Heart left ventricle (tissue), 16 donors: ENCODE results near the gene ABLIM2. TPM values are rescaled to one million over a fixed set of nuclear protein-coding genes. Genes with fewer than 3 reads are reported as not detected.

ENCODE experiments used
- ATAC-seq, 4 donors: fragments of 200-7000 bp; cut with Tn5 transposase; one replicate each; pipeline ENCODE4 v1.9.1; 2020 to 2022; ENCODE audit warnings: moderate library complexity in 4 of 4, mild to moderate bottlenecking in 3 of 4, moderate number of reproducible peaks in 1 of 4
- DNase-seq, 5 donors: peaks; one replicate each; pipeline ENCODE4 v3.0.0-alpha.2; 2020
- H3K27ac ChIP-seq, 12 donors: fragments of 200-600 bp; sonication (generic) in 4 of 12; one replicate each; pipeline versions ENCODE4 v1.5.0 to v1.8.0; 2016 to 2022; ENCODE audit warnings: mild to moderate bottlenecking in 2 of 12
- H3K27me3 ChIP-seq, 9 donors: fragments of 200-600 bp; sonication (generic) in 2 of 9; one replicate each; pipeline versions ENCODE4 v1.5.1 to v1.8.0; 2016 to 2022; ENCODE audit warnings: mild to moderate bottlenecking in 3 of 9
- H3K36me3 ChIP-seq, 9 donors: fragments of 200-600 bp; sonication (generic) in 2 of 9; one replicate each; pipeline versions ENCODE4 v1.5.0 to v1.8.0; 2018 to 2022; ENCODE audit warnings: mild to moderate bottlenecking in 2 of 9
- H3K4me1 ChIP-seq, 12 donors: fragments of 200-600 bp; sonication (generic) in 4 of 12; one replicate each; pipeline versions ENCODE4 v1.5.0 to v1.8.0; 2016 to 2022; ENCODE audit warnings: mild to moderate bottlenecking in 3 of 12
- H3K4me3 ChIP-seq, 12 donors: fragments of 200-600 bp; sonication (generic) in 4 of 12; one replicate each; pipeline versions ENCODE4 v1.5.0 to v1.8.0; 2017 to 2022; ENCODE audit warnings: mild to moderate bottlenecking in 9 of 12, moderate library complexity in 4 of 12
- H3K9me3 ChIP-seq, 12 donors: fragments of 200-600 bp; sonication (generic) in 4 of 12; one replicate each; pipeline versions ENCODE4 v1.5.0 to v1.8.0; 2016 to 2022; ENCODE audit warnings: mild to moderate bottlenecking in 1 of 12
- POLR2A ChIP-seq, 2 donors: fragments of 450-650 bp; IDR thresholded peaks; one replicate each; pipeline ENCODE4 v1.6.1; 2017; ENCODE audit warnings: antibody characterized with exemption in 2 of 2, mild to moderate bottlenecking in 2 of 2, moderate library complexity in 2 of 2
- WGBS, 4 donors: extraction: QIAGEN DNeasy Blood & Tissue Kit in 2 of 4; methylation state at CpG; one replicate each; pipeline versions ENCODE4 v1.1.5 to v1.1.7; 2013 to 2018; 5-methylcytosine and 5-hydroxymethylcytosine counted together
- intact Hi-C, 10 donors: fragments of 100-400 bp; cut with DNase I; formaldehyde crosslinking; loops; one replicate each; pipeline versions ENCODE4 v1.11.1 to v1.14.2; 2022
- polyA plus RNA-seq, 2 donors: library from polyadenylated mRNA; stranded (reverse); fragments of 200-250 nt; gene quantifications; one replicate each; pipeline ENCODE4 v1.2.3, GENCODE V29; 2013
- total RNA-seq, 9 donors: library from RNA; depleted of rRNA in 2 of 9; stranded (reverse); fragments of >200 nt in 2 of 9; fragmentation: NEBNext Ultra II Directional in 3 of 9; extraction: Animal tissue kit (Norgen Biotek cat#: 25700) in 3 of 9; gene quantifications; one replicate each; pipeline versions ENCODE4 v1.1.0 to v1.2.4, GENCODE V29; 2016 to 2023
- TF ChIP-seq, protein P1 (sequence below), 12 donors: fragments of 200-600 bp; sonication (generic) in 4 of 12; IDR thresholded peaks; one replicate each; pipeline versions ENCODE4 v1.5.0 to v1.8.0; 2018 to 2022; ENCODE audit warnings: antibody characterized with exemption in 12 of 12, mild to moderate bottlenecking in 5 of 12
- donor health status: ischemic (EF 13 %, LVEDD 7.1; RV severe dilation, severe dysfunction).
- donor health status: healthy with polysubstance abuse.
- donor health status: DM: no; HTN: yes; CAD: no.
- donor health status: DM: no; HTN: no; CAD: no.
- donor health status: ischemic (EF 25% LVEDD 6.9; RV normal size, moderate dysfunction).
- donor health status: ischemic (EF 25% LVEDD 5.7; RV mildly dilated, moderate dysfunction).
- donor health status: healthy.
- donor health status: DM: yes; HTN: yes; CAD: no.
- donor health status: ischemic (EF 35%, LVEDD 5.7; RV mildly dilated, moderate dysfunction).
- donor health status: nonischemic (EF 11% LVEDD 7.7; RV severe dilation, severe dysfunction).
- donor health status: DM: yes; HTN: yes; CAD: no.
- donor health status: PGD.
- donor health status: ischemic (EF 29% LVEDD 5.4; RV normal size, mild dysfunction).
- donor health status: nonischemic (EF 23%, LVEDD 6.1; RV moderate dilation, normal function).

Gene ABLIM2
- total and polyA plus RNA-seq, 11 donors, result 11.1 to 27.9 (median 18.4) TPM

DNA sequence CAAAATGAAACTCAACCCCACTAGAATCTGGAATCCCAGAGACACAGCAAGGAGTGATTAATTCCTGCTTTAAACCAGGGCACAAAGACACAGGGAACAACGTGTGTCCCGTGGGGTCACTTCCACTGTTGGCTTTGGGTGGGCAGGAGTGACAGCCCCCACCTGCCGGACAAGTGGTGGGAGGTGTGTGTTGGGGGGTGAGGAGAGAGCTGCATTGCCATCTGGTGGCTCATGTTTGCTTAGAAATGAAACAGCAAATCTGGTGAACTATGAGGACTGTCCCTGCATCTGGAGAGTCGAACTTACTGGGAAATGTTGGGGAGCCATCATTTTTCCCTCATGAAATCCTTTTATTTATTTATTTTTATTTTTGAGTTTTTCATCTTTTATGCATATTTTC lies 143.1 kb downstream of the ABLIM2 start:
- 33 to 38% (median 35%) methylated on average over 4 of the region's 4 CpGs for WGBS, 4 donors
- Histone ChIP-seq H3K27me3 (no peaks in the 10 kb centered on the region), H3K36me3 (no peaks in the 10 kb centered on the region), H3K9me3 (no peaks in the 10 kb centered on the region), H3K4me1 (peaks cover 0 to 6% (median 0%) of the 10 kb centered on the region in 12 donors), H3K4me3 (peak overlapping the region in 4 of 12 donors; percentile 15 to 34 (median 22)), H3K27ac (no peak overlapping the region)
- intact Hi-C loops, result no loop called here
- ATAC-seq, result no peak
- TF ChIP-seq, protein P1, sequence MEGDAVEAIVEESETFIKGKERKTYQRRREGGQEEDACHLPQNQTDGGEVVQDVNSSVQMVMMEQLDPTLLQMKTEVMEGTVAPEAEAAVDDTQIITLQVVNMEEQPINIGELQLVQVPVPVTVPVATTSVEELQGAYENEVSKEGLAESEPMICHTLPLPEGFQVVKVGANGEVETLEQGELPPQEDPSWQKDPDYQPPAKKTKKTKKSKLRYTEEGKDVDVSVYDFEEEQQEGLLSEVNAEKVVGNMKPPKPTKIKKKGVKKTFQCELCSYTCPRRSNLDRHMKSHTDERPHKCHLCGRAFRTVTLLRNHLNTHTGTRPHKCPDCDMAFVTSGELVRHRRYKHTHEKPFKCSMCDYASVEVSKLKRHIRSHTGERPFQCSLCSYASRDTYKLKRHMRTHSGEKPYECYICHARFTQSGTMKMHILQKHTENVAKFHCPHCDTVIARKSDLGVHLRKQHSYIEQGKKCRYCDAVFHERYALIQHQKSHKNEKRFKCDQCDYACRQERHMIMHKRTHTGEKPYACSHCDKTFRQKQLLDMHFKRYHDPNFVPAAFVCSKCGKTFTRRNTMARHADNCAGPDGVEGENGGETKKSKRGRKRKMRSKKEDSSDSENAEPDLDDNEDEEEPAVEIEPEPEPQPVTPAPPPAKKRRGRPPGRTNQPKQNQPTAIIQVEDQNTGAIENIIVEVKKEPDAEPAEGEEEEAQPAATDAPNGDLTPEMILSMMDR (IDR thresholded peaks at IDR 0.05), result peak in 6 of 12 donors; percentile 13 to 45 (median 24)
- no peak for TF ChIP-seq POLR2A (IDR thresholded peaks at IDR 0.05)
- no peak for DNase-seq

DNA sequence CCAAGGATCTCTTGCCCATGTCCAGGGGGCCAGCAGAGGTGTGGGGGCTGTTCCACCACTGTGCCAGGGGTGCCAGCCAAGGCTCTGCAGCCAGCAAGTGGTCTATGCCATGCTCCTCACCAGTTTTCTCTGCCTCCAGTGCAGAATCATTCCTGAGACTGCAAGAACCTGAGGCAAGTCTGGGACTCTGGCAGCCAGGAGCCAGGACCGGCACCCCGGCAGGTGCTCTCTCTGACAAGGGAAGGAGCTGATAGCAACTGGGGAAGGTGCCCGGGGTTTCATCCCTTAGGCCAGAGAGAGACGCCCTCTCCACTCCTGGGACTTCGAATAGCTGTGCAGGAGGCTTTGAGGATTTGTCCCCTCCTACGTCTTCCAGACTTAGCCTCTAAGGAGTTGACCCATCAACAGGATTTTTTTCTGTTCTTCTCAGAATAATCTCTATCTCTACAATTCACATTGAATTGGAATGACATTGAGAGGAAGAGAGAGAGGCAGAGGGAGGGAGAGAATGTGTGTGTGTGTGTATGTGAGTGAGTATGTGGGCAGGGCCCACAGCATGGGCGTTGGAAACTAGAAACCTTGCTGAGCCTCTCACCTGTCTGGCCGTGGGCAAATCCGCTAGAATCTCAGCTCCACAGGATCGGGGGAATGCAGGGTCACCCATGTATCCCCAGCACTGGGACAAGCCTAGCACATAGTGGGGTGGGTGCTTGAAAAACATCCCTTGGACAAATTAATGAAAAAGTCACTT lies 144.5 kb downstream of the ABLIM2 start:
- intact Hi-C loops, result no loop called here
- no peak overlapping the region for H3K4me3 ChIP-seq
- no peaks in the 10 kb centered on the region for H3K27me3 ChIP-seq
- TF ChIP-seq, protein P1 (IDR thresholded peaks at IDR 0.05), result no peak
- no peak for TF ChIP-seq POLR2A (IDR thresholded peaks at IDR 0.05)
- no peaks in the 10 kb centered on the region for H3K9me3 ChIP-seq
- WGBS, 4 donors, result 78 to 93% (median 86%) methylated on average over 10 of the region's 10 CpGs
- peaks cover 0 to 8% (median 0%) of the 10 kb centered on the region in 12 donors for H3K4me1 ChIP-seq
- DNase-seq (no peak), ATAC-seq (no peak)
- H3K27ac ChIP-seq, result no peak overlapping the region
- no peaks in the 10 kb centered on the region for H3K36me3 ChIP-seq

DNA sequence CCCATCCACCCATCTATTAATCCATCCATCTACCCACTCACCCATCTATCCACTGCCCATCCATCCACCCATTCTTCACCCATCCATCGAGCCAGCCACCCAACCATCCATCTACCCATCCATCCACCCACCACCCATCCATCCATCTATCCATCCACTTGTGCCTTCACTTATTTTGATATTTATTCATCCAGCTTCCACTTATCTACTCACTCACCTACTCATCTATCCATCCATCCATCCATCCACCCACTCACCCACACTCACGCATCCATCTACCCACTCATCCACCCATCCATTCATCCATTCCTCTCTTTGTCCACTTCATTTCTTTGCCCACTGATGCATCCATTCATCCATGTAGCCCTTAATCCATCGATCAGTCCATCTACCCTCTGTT lies 146.1 kb downstream of the ABLIM2 start:
- no peak overlapping the region for H3K4me3 ChIP-seq
- no peak for DNase-seq
- 93 to 97% (median 95%) methylated on average over 3 of the region's 3 CpGs for WGBS, 4 donors
- H3K9me3 ChIP-seq, result no peaks in the 10 kb centered on the region
- no peak overlapping the region for H3K27ac ChIP-seq
- H3K27me3 ChIP-seq, result no peaks in the 10 kb centered on the region
- ATAC-seq, result no peak
- intact Hi-C loops, result no loop called here
- peaks cover 0 to 8% (median 0%) of the 10 kb centered on the region in 12 donors for H3K4me1 ChIP-seq
- H3K36me3 ChIP-seq, result no peaks in the 10 kb centered on the region
- TF ChIP-seq, protein P1 (IDR thresholded peaks at IDR 0.05), result no peak
- TF ChIP-seq POLR2A (IDR thresholded peaks at IDR 0.05), result no peak

DNA sequence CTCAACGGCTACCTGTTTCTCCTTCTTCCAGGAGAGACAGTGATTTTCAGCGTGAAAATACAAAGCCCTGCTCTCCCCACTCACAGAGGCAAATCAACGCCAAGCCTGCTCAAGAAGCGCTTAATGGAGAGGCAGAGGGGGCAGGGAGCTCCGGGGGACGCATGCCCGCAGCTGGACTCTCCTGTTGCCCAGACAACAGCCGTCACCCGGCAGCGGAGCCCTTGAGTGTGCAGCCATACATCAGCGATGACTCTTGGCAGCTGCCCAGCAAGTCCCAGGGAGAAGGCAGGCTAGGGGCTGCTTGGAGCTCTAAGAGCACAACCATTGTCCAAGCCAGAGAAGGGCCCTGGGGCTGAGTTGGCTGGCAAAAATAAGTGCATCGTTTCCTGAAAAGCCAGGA lies 148.0 kb downstream of the ABLIM2 start:
- Histone ChIP-seq H3K36me3 (no peaks in the 10 kb centered on the region), H3K27me3 (no peaks in the 10 kb centered on the region), H3K4me1 (peaks cover 0 to 8% (median 0%) of the 10 kb centered on the region in 12 donors), H3K9me3 (no peaks in the 10 kb centered on the region), H3K4me3 (no peak overlapping the region), H3K27ac (no peak overlapping the region)
- 29 to 46% (median 34%) methylated on average over 12 of the region's 12 CpGs for WGBS, 4 donors
- intact Hi-C loops, result no loop called here
- TF ChIP-seq POLR2A (IDR thresholded peaks at IDR 0.05), result no peak
- ATAC-seq (no peak), DNase-seq (no peak)
